Measurements from ENCODE around the gene TXLNG.
"Not testable (repeated sequence)": the region's sequence is repeated elsewhere in the genome, so short reads cannot be mapped to it uniquely, and the experiment has no call there.

- TF ChIP-seq, protein P1, sequence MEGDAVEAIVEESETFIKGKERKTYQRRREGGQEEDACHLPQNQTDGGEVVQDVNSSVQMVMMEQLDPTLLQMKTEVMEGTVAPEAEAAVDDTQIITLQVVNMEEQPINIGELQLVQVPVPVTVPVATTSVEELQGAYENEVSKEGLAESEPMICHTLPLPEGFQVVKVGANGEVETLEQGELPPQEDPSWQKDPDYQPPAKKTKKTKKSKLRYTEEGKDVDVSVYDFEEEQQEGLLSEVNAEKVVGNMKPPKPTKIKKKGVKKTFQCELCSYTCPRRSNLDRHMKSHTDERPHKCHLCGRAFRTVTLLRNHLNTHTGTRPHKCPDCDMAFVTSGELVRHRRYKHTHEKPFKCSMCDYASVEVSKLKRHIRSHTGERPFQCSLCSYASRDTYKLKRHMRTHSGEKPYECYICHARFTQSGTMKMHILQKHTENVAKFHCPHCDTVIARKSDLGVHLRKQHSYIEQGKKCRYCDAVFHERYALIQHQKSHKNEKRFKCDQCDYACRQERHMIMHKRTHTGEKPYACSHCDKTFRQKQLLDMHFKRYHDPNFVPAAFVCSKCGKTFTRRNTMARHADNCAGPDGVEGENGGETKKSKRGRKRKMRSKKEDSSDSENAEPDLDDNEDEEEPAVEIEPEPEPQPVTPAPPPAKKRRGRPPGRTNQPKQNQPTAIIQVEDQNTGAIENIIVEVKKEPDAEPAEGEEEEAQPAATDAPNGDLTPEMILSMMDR (IDR thresholded peaks at IDR 0.05): not testable (repeated sequence)
- TF ChIP-seq FOXP1 (CRISPR knock-in tag; IDR thresholded peaks at IDR 0.05; ENCODE audit: borderline replicate concordance): not testable (repeated sequence)
These were observed 1.8 kb upstream of the TXLNG start for GRCh38 chrX:16784440-16784839.

All from WTC11 (cell line).